GM12878 (cell line): ENCODE results near the gene CES3. TPM values are rescaled to one million over a fixed set of nuclear protein-coding genes. Genes with fewer than 3 reads are reported as not detected.

Experiments
- ATAC-seq: fragments of 200-7000 bp; cut with Tn5 transposase; 3 replicates; pipeline ENCODE4 v1.9.1; 2020; ENCODE audit warnings: mild to moderate bottlenecking, moderate library complexity
- BruUV-seq: library from RNA; stranded (reverse); fragments of 400-500 nt; replicated peaks from 2 replicates; lab custom pipeline; 2021; lab: Mats Ljungman, UMichigan
- CTCF ChIA-PET: fragments of 300-600 bp; sonication (Branson Sonifier 250); formaldehyde crosslinking; extraction: SDS; loops from one replicate; lab custom pipeline; 2021; ENCODE audit warnings: inconsistent platforms; lab: Yijun Ruan, JAX
- POLR2A ChIA-PET: fragments of 350-600 bp; formaldehyde crosslinking; extraction: SDS; loops from one replicate; lab custom pipeline; 2021; ENCODE audit warnings: inconsistent platforms; lab: Charles Lee
- RAD21 ChIA-PET: fragments of 300-600 bp; sonication (Branson Sonifier 250); formaldehyde crosslinking; loops from one replicate; lab custom pipeline; 2023; ENCODE audit warnings: antibody characterized with exemption; ENCODE audit not compliant: unreplicated experiment; lab: Charles Lee
- SMC1A ChIA-PET: fragments of 300-600 bp; sonication (Branson Sonifier 250); formaldehyde crosslinking; loops from one replicate; lab custom pipeline; 2023; ENCODE audit not compliant: unreplicated experiment, uncharacterized antibody; lab: Charles Lee
- DNase-seq: peaks from one replicate; pipeline ENCODE4 v3.0.0-alpha.2; 2011; ENCODE audit warnings: low read depth, low spot score
- FAIRE-seq: peaks from 3 replicates; lab custom pipeline; 2011; peaks lifted over from hg19 to GRCh38; lab: Jason Lieb, UNC
- H2AFZ ChIP-seq: 2 replicates; pipeline ENCODE4 v1.6.0; 2011; ENCODE audit warnings: low read depth, low read length, control low read depth; ENCODE audit not compliant: control insufficient read depth
- H3K27ac ChIP-seq: 2 replicates; pipeline ENCODE4 v1.5.1; 2011; ENCODE audit warnings: control low read depth; ENCODE audit not compliant: control insufficient read depth, insufficient read depth
- H3K27me3 ChIP-seq, 2 experiments: replicated peaks in 1 of 2; 2 replicates each; pipeline versions ENCODE4 v1.6.0 to v1.6.1; 2011; ENCODE audit warnings: low read length in 1 of 2; ENCODE audit not compliant: control insufficient read depth in 2 of 2, insufficient read depth in 2 of 2
- H3K36me3 ChIP-seq, 2 experiments: 2 replicates each; pipeline ENCODE4 v1.5.1; 2011; ENCODE audit warnings: low read length in 1 of 2; ENCODE audit not compliant: control insufficient read depth in 2 of 2, insufficient read depth in 2 of 2
- H3K4me1 ChIP-seq: 2 replicates; pipeline ENCODE4 v1.6.1; 2011; ENCODE audit warnings: mild to moderate bottlenecking, low read length, moderate library complexity, mixed read lengths; ENCODE audit not compliant: control insufficient read depth, insufficient read depth
- H3K4me2 ChIP-seq: 2 replicates; pipeline ENCODE4 v1.6.0; 2011; ENCODE audit warnings: control low read depth; ENCODE audit not compliant: control insufficient read depth, insufficient read depth
- H3K4me3 ChIP-seq: fragments of 200-600 bp; sonication (generic); 2 replicates; pipeline ENCODE4 v1.5.1; 2016
- H3K79me2 ChIP-seq: 2 replicates; pipeline ENCODE4 v1.6.0; 2011; ENCODE audit warnings: low read length; ENCODE audit not compliant: control insufficient read depth, insufficient read depth
- H3K9ac ChIP-seq: 2 replicates; pipeline ENCODE4 v1.8.0; 2011; ENCODE audit warnings: low read length, control low read depth, mixed read lengths; ENCODE audit not compliant: control insufficient read depth, insufficient read depth
- H3K9me3 ChIP-seq: replicated peaks from 3 replicates; pipeline ENCODE4 v1.5.1; 2011; ENCODE audit warnings: mild to moderate bottlenecking, low read length; ENCODE audit not compliant: control insufficient read depth, insufficient read depth
- H4K20me1 ChIP-seq: 2 replicates; pipeline ENCODE4 v1.6.0; 2011; ENCODE audit not compliant: control insufficient read depth, insufficient read depth
- ASH2L ChIP-seq: fragments of 300-600, 200-600 bp; sonication (generic); IDR thresholded peaks from 2 replicates; pipeline ENCODE4 v1.6.1; 2017; ENCODE audit warnings: low read depth, mild to moderate bottlenecking, borderline replicate concordance
- ATF7 ChIP-seq: fragments of 450-650 bp; IDR thresholded peaks from 2 replicates; pipeline ENCODE4 v1.6.1; 2016; ENCODE audit warnings: low read depth, mild to moderate bottlenecking
- CBX5 ChIP-seq: sonication (generic); IDR thresholded peaks from 2 replicates; pipeline ENCODE4 v1.6.1; 2016; ENCODE audit warnings: low read depth, moderate library complexity, mild to moderate bottlenecking, inconsistent platforms
- CREM ChIP-seq: IDR thresholded peaks from 2 replicates; pipeline ENCODE4 v1.6.1; 2014; ENCODE audit warnings: antibody characterized with exemption, low read depth
- KDM1A ChIP-seq: fragments of 200-600 bp; sonication (generic); IDR thresholded peaks from 2 replicates; pipeline ENCODE4 v1.6.1; 2016; ENCODE audit warnings: borderline replicate concordance
- MYC ChIP-seq: IDR thresholded peaks from 2 replicates; pipeline ENCODE4 v1.6.1; 2011; ENCODE audit warnings: mild to moderate bottlenecking, low read length, moderate library complexity, inconsistent platforms; ENCODE audit not compliant: insufficient read depth, insufficient replicate concordance, insufficient read length, severe bottlenecking
- NR2C1 ChIP-seq: fragments of 450-650 bp; IDR thresholded peaks from 2 replicates; pipeline ENCODE4 v1.6.1; 2017; ENCODE audit warnings: antibody characterized with exemption, mild to moderate bottlenecking, moderate library complexity
- POLR2AphosphoS5 ChIP-seq: IDR thresholded peaks from 2 replicates; pipeline ENCODE4 v1.6.1; 2011; ENCODE audit warnings: mild to moderate bottlenecking, low read length, inconsistent platforms
- POU2F2 ChIP-seq: IDR thresholded peaks from 3 replicates; pipeline ENCODE4 v1.6.1; 2011; ENCODE audit warnings: low read depth, mild to moderate bottlenecking, low read length, borderline replicate concordance
- RB1 ChIP-seq: fragments of 450-650 bp; formaldehyde crosslinking; IDR thresholded peaks from 2 replicates; pipeline ENCODE4 v1.6.1; 2017; ENCODE audit warnings: mild to moderate bottlenecking, borderline replicate concordance
- RBBP5 ChIP-seq: fragments of 200-600 bp; sonication (generic); conservative IDR thresholded peaks from 2 replicates; pipeline ENCODE4 v1.6.1; 2016
- WGBS: methylation state at CpG from one replicate; pipeline ENCODE4 v1.1.6; 2016; ENCODE audit warnings: low lambda C conversion rate; ENCODE audit not compliant: insufficient replicate concordance, insufficient coverage; ENCODE audit errors: missing lambda C conversion rate; 5-methylcytosine and 5-hydroxymethylcytosine counted together
- in situ Hi-C: fragments of 300-500 bp; cut with MboI; formaldehyde crosslinking; loops from 9 replicates; pipeline ENCODE4 v1.14.3; 2018; ENCODE audit warnings: mixed read lengths
- intact Hi-C: fragments of 100-400 bp; cut with micrococcal nuclease; formaldehyde crosslinking; loops from one replicate; pipeline ENCODE4 v1.14.2; 2022; ENCODE audit not compliant: unreplicated experiment
- polyA plus RNA-seq, 11 experiments: library from polyadenylated mRNA; depleted of rRNA in 4 of 11; unstranded in 6 of 11; stranded (reverse) in 5 of 11; fragments of >200 nt; fragmentation: Nextera tagmentation in 4 of 11; fragmentation: Illumina TruSeq in 1 of 11; extraction: Ambion mirVana in 4 of 11; extraction: Trizol in 1 of 11; gene quantifications; 1 replicate in 1 of 11; 2 replicates in 10 of 11; pipeline versions ENCODE4 v1.2.1 to v1.2.3, GENCODE V29; 2011 to 2016; ENCODE audit warnings: inconsistent platforms in 2 of 11, missing spikeins in 2 of 11, low read depth in 1 of 11
- total RNA-seq, 4 experiments: library from RNA; depleted of rRNA in 3 of 4; stranded (reverse); fragments of >200 nt in 3 of 4; fragmentation: Illumina TruSeq in 1 of 4; extraction: Trizol in 1 of 4; gene quantifications; 2 replicates each; pipeline versions ENCODE4 v1.2.1 to v1.2.3, GENCODE V29; 2013 to 2021
- TF ChIP-seq, protein P1 (sequence below): fragments of 450-650 bp; IDR thresholded peaks from 2 replicates; pipeline ENCODE4 v1.6.1; 2017; ENCODE audit warnings: mild to moderate bottlenecking, moderate library complexity
- TF ChIP-seq, protein P2 (sequence below): IDR thresholded peaks from 2 replicates; pipeline ENCODE4 v1.6.1; 2012; ENCODE audit warnings: low read depth, low read length, improper control_type of control experiment

Gene CES3
- total and polyA plus RNA-seq, 10 of the 15 experiments (the other 5 are each of a cell fraction or from before 2014, with no cell fraction given), result 0.09 to 3.1 (median 0.76) TPM

DNA sequence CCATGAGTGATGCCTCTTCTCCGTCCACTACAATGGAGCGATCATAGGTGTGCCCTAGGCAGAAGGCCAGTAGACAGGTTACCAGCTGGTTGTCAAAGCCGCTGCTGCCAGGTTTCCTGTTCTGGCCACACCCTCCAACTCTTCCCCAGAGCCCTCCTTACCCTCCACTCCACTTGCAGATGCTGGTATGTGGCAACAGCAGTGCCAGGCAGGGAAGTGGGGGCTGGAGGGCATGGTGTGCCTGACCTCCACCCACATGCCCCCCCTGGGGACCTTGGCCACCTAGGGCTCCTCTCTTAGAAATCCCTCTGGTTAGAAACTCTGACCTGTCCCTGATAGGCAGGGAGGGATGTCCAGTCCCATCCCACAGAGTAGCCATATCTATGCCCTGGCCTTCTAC is 37.2 kb upstream of the CES3 start:
- 52% methylated on average over 3 of the region's 3 CpGs for WGBS

More for the DNA sequence above, 37.2 kb upstream of the CES3 start:
- ChIA-PET SMC1A (no interaction called here), POLR2A (no interaction called here), RAD21 (no interaction called here), CTCF (interaction anchor here (6.7 kb wide), 1 partner anchor 30 kb away, joined by 77 read pairs; no protein-coding TSS in a partner anchor)
- ATAC-seq, result no peak
- BruUV-seq, result no TSS peak
- intact Hi-C loops, result no loop called here
- H3K4me2 ChIP-seq, result no peak overlapping the region
- H3K79me2 ChIP-seq, result no peaks in the 10 kb centered on the region
- H3K27me3 ChIP-seq, result peaks cover 0 to 3% of the 10 kb centered on the region in 2 experiments; a peak in 3 of 4 replicates
- TF ChIP-seq, protein P1, sequence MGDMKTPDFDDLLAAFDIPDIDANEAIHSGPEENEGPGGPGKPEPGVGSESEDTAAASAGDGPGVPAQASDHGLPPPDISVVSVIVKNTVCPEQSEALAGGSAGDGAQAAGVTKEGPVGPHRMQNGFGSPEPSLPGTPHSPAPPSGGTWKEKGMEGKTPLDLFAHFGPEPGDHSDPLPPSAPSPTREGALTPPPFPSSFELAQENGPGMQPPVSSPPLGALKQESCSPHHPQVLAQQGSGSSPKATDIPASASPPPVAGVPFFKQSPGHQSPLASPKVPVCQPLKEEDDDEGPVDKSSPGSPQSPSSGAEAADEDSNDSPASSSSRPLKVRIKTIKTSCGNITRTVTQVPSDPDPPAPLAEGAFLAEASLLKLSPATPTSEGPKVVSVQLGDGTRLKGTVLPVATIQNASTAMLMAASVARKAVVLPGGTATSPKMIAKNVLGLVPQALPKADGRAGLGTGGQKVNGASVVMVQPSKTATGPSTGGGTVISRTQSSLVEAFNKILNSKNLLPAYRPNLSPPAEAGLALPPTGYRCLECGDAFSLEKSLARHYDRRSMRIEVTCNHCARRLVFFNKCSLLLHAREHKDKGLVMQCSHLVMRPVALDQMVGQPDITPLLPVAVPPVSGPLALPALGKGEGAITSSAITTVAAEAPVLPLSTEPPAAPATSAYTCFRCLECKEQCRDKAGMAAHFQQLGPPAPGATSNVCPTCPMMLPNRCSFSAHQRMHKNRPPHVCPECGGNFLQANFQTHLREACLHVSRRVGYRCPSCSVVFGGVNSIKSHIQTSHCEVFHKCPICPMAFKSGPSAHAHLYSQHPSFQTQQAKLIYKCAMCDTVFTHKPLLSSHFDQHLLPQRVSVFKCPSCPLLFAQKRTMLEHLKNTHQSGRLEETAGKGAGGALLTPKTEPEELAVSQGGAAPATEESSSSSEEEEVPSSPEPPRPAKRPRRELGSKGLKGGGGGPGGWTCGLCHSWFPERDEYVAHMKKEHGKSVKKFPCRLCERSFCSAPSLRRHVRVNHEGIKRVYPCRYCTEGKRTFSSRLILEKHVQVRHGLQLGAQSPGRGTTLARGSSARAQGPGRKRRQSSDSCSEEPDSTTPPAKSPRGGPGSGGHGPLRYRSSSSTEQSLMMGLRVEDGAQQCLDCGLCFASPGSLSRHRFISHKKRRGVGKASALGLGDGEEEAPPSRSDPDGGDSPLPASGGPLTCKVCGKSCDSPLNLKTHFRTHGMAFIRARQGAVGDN, result no peak
- TF ChIP-seq POU2F2, result no peak
- TF ChIP-seq RBBP5, result no peak
- no peak for TF ChIP-seq NR2C1
- no peak for TF ChIP-seq ASH2L
- TF ChIP-seq RB1, result no peak
- no peak for TF ChIP-seq POLR2AphosphoS5
- TF ChIP-seq, protein P2, sequence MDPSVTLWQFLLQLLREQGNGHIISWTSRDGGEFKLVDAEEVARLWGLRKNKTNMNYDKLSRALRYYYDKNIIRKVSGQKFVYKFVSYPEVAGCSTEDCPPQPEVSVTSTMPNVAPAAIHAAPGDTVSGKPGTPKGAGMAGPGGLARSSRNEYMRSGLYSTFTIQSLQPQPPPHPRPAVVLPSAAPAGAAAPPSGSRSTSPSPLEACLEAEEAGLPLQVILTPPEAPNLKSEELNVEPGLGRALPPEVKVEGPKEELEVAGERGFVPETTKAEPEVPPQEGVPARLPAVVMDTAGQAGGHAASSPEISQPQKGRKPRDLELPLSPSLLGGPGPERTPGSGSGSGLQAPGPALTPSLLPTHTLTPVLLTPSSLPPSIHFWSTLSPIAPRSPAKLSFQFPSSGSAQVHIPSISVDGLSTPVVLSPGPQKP, result no peak
- TF ChIP-seq CBX5, result no peak
- TF ChIP-seq MYC, result no peak
- TF ChIP-seq ATF7, result no peak
- no peak for TF ChIP-seq KDM1A
- TF ChIP-seq CREM, result no peak
- H2AFZ ChIP-seq, result no peak overlapping the region
- no peak for FAIRE-seq
- peaks cover 29% of the 10 kb centered on the region for H3K4me1 ChIP-seq
- H3K4me3 ChIP-seq, result no peak overlapping the region
- H3K9me3 ChIP-seq, result no peaks in the 10 kb centered on the region
- in situ Hi-C loops, result no loop called here
- H4K20me1 ChIP-seq, result no peaks in the 10 kb centered on the region
- H3K36me3 ChIP-seq, result no peaks in the 10 kb centered on the region
- no peak overlapping the region for H3K9ac ChIP-seq
- DNase-seq, result no peak
- no peak overlapping the region for H3K27ac ChIP-seq
